Glutamatergic neuron (in vitro differentiated cells): Measurements from ENCODE around the gene ZNF280C. TPM values are rescaled to one million over a fixed set of nuclear protein-coding genes. Genes with fewer than 3 reads are reported as not detected.

Experiments used
- DNase-seq: peaks from one replicate; pipeline ENCODE4 v3.0.0; 2022
- H3K27ac Mint-ChIP-seq: one replicate; pipeline ENCODE4 v1.8.0; 2020; ENCODE audit warnings: mild to moderate bottlenecking, mixed read lengths, inconsistent platforms; ENCODE audit not compliant: unreplicated experiment
- H3K27me3 Mint-ChIP-seq: one replicate; pipeline ENCODE4 v1.8.0; 2020; ENCODE audit warnings: mild to moderate bottlenecking, moderate library complexity, mixed read lengths, inconsistent platforms; ENCODE audit not compliant: unreplicated experiment
- H3K36me3 Mint-ChIP-seq: one replicate; pipeline ENCODE4 v1.8.0; 2020; ENCODE audit warnings: mild to moderate bottlenecking, mixed read lengths, inconsistent platforms; ENCODE audit not compliant: unreplicated experiment
- H3K4me1 Mint-ChIP-seq: one replicate; pipeline ENCODE4 v1.8.0; 2020; ENCODE audit warnings: mild to moderate bottlenecking, low read depth, mixed read lengths, inconsistent platforms; ENCODE audit not compliant: unreplicated experiment
- H3K4me3 Mint-ChIP-seq: one replicate; pipeline ENCODE4 v1.8.0; 2020; ENCODE audit warnings: mild to moderate bottlenecking, mixed read lengths, inconsistent platforms; ENCODE audit not compliant: unreplicated experiment
- H3K9me3 Mint-ChIP-seq: one replicate; pipeline ENCODE4 v1.8.0; 2020; ENCODE audit warnings: mild to moderate bottlenecking, moderate library complexity, mixed read lengths, inconsistent platforms; ENCODE audit not compliant: unreplicated experiment
- CTCF ChIP-seq: fragments of 200-600 bp; sonication (generic); IDR thresholded peaks from one replicate; pipeline ENCODE4 v1.5.0; 2021; ENCODE audit not compliant: partially characterized antibody, unreplicated experiment
- total RNA-seq: library from RNA; stranded (reverse); fragmentation: NEBNext Ultra II Directional; extraction: Animal tissue kit (Norgen Biotek cat#: 25700); gene quantifications from one replicate; pipeline ENCODE4 v1.2.1, GENCODE V29; 2021; ENCODE audit not compliant: unreplicated experiment

The ZNF280C gene
- total RNA-seq, 1 donor from 2014 or later, result 13.0 TPM

- no peak overlapping the region for H3K27ac Mint-ChIP-seq
- H3K36me3 Mint-ChIP-seq, result no peaks in the 10 kb centered on the region
- H3K4me1 Mint-ChIP-seq, result peaks cover 9% of the 10 kb centered on the region
- H3K4me3 Mint-ChIP-seq, result no peak overlapping the region
- peaks cover 3% of the 10 kb centered on the region for H3K9me3 Mint-ChIP-seq
- no peak for TF ChIP-seq CTCF
- H3K27me3 Mint-ChIP-seq, result no peaks in the 10 kb centered on the region
- no peak for DNase-seq
Observed at GRCh38 chrX:130162094-130162735, 106.5 kb downstream of the ZNF280C start.

GRCh38 chrX:130159776-130160175 lies 108.9 kb downstream of the ZNF280C start:
- Mint-ChIP-seq H3K9me3 (no peaks in the 10 kb centered on the region), H3K4me3 (no peak overlapping the region), H3K36me3 (no peaks in the 10 kb centered on the region), H3K4me1 (peaks cover 6% of the 10 kb centered on the region), H3K27ac (no peak overlapping the region), H3K27me3 (no peaks in the 10 kb centered on the region)
- DNase-seq, result no peak
- no peak for TF ChIP-seq CTCF

- no peak overlapping the region for H3K27ac Mint-ChIP-seq
- TF ChIP-seq CTCF, result no peak
- H3K9me3 Mint-ChIP-seq, result no peaks in the 10 kb centered on the region
- H3K4me1 Mint-ChIP-seq, result peaks cover 6% of the 10 kb centered on the region
- H3K27me3 Mint-ChIP-seq, result no peaks in the 10 kb centered on the region
- H3K4me3 Mint-ChIP-seq, result no peak overlapping the region
- peak; percentile 11 for DNase-seq
- H3K36me3 Mint-ChIP-seq, result no peaks in the 10 kb centered on the region
Observed at GRCh38 chrX:130158311-130158710, 110.4 kb downstream of the ZNF280C start.

GRCh38 chrX:130155564-130155963 lies 113.1 kb downstream of the ZNF280C start:
- Mint-ChIP-seq H3K27ac (no peak overlapping the region), H3K27me3 (no peaks in the 10 kb centered on the region), H3K4me1 (peaks cover 6% of the 10 kb centered on the region), H3K36me3 (no peaks in the 10 kb centered on the region), H3K4me3 (no peak overlapping the region), H3K9me3 (no peaks in the 10 kb centered on the region)
- DNase-seq, result no peak
- no peak for TF ChIP-seq CTCF

Other genes with a start within 250 kb of the ZNF280C start
- gene ELF4, start 158.4 kb downstream of the ZNF280C start, total RNA-seq, result 0.10 TPM
- gene AIFM1, start 103.1 kb downstream of the ZNF280C start, total RNA-seq, result 29.1 TPM
- gene RAB33A, start 96.9 kb downstream of the ZNF280C start, total RNA-seq, result 13.3 TPM
- 28.4 TPM for gene SLC25A14, start 71.0 kb upstream of the ZNF280C start, total RNA-seq
- gene GPR119, start 116.8 kb upstream of the ZNF280C start, total RNA-seq, result not detected
- 24.3 TPM for gene RBMX2, start 133.1 kb upstream of the ZNF280C start, total RNA-seq